KMS-11 (cell line): ENCODE results near the gene SATB2.

ENCODE experiments used
- H2AFZ ChIP-seq: fragments of 200-600 bp; sonication (generic); 2 replicates; pipeline ENCODE4 v1.6.1; 2016; ENCODE audit warnings: antibody characterized with exemption, mixed run types, low read depth
- H3K27ac ChIP-seq: fragments of 200-600 bp; sonication (generic); 2 replicates; pipeline ENCODE4 v1.6.1; 2016; ENCODE audit warnings: mild to moderate bottlenecking, mixed run types
- H3K27me3 ChIP-seq: fragments of 200-600 bp; sonication (generic); 2 replicates; pipeline ENCODE4 v1.6.1; 2017; ENCODE audit warnings: mild to moderate bottlenecking, low read depth, mixed run types, moderate library complexity; ENCODE audit not compliant: insufficient read depth
- H3K36me3 ChIP-seq: fragments of 200-600 bp; sonication (generic); 2 replicates; pipeline ENCODE4 v1.6.1; 2017; ENCODE audit warnings: mild to moderate bottlenecking, mixed run types; ENCODE audit not compliant: insufficient read depth
- H3K4me1 ChIP-seq: fragments of 200-600 bp; sonication (generic); 2 replicates; pipeline ENCODE4 v1.6.1; 2016; ENCODE audit warnings: mild to moderate bottlenecking, low read depth, mixed run types; ENCODE audit not compliant: poor library complexity, severe bottlenecking
- H3K4me2 ChIP-seq: fragments of 200-600 bp; sonication (generic); 2 replicates; pipeline ENCODE4 v1.7.0; 2016; ENCODE audit warnings: mild to moderate bottlenecking, mixed run types
- H3K4me3 ChIP-seq: fragments of 200-600 bp; sonication (generic); IDR thresholded peaks from 2 replicates; pipeline ENCODE4 v1.6.1; 2017; ENCODE audit warnings: low read depth, low read length, mixed read lengths; ENCODE audit not compliant: insufficient read depth
- H3K79me2 ChIP-seq: fragments of 200-600 bp; sonication (generic); 2 replicates; pipeline ENCODE4 v1.6.1; 2016; ENCODE audit warnings: low read depth, mixed run types; ENCODE audit not compliant: insufficient read depth
- H3K9ac ChIP-seq: fragments of 200-600 bp; sonication (generic); 2 replicates; pipeline ENCODE4 v1.6.1; 2016; ENCODE audit warnings: mild to moderate bottlenecking, mixed run types
- H4K20me1 ChIP-seq: fragments of 200-600 bp; sonication (generic); 2 replicates; pipeline ENCODE4 v1.6.1; 2016; ENCODE audit warnings: mild to moderate bottlenecking, mixed run types; ENCODE audit not compliant: insufficient read depth
- CTCF ChIP-seq: fragments of 200-600 bp; sonication (generic); conservative IDR thresholded peaks from 2 replicates; pipeline ENCODE4 v1.6.1; 2017; ENCODE audit warnings: low read depth, mild to moderate bottlenecking, antibody characterized with exemption, low read length, moderate library complexity, mixed read lengths

The SATB2 gene

GRCh38 chr2:199303728-199304177 is 154.0 kb downstream of the SATB2 start:
- no peaks in the 10 kb centered on the region for H3K79me2 ChIP-seq
- no peak overlapping the region for H3K9ac ChIP-seq
- H3K36me3 ChIP-seq: no peaks in the 10 kb centered on the region
- no peak overlapping the region for H2AFZ ChIP-seq
- H3K27me3 ChIP-seq: no peaks in the 10 kb centered on the region
- H3K4me2 ChIP-seq: no peak overlapping the region
- H4K20me1 ChIP-seq: no peaks in the 10 kb centered on the region
- H3K27ac ChIP-seq: no peak overlapping the region
- H3K4me1 ChIP-seq: no peaks in the 10 kb centered on the region
- TF ChIP-seq CTCF: no peak
- no peak overlapping the region for H3K4me3 ChIP-seq

GRCh38 chr2:199302851-199303250 is 154.9 kb downstream of the SATB2 start:
- Histone ChIP-seq H4K20me1 (no peaks in the 10 kb centered on the region), H3K4me2 (no peak overlapping the region), H3K36me3 (no peaks in the 10 kb centered on the region), H3K9ac (no peak overlapping the region), H3K4me1 (no peaks in the 10 kb centered on the region), H3K4me3 (no peak overlapping the region), H3K27me3 (no peaks in the 10 kb centered on the region), H3K79me2 (no peaks in the 10 kb centered on the region), H3K27ac (no peak overlapping the region), H2AFZ (no peak overlapping the region)
- no peak for TF ChIP-seq CTCF

- Histone ChIP-seq H3K27me3 (no peaks in the 10 kb centered on the region), H2AFZ (no peak overlapping the region), H4K20me1 (no peaks in the 10 kb centered on the region), H3K9ac (no peak overlapping the region), H3K4me2 (no peak overlapping the region), H3K4me3 (no peak overlapping the region), H3K36me3 (no peaks in the 10 kb centered on the region), H3K27ac (no peak overlapping the region), H3K79me2 (no peaks in the 10 kb centered on the region), H3K4me1 (no peaks in the 10 kb centered on the region)
- no peak for TF ChIP-seq CTCF
Measured at GRCh38 chr2:199288424-199288823, 169.3 kb downstream of the SATB2 start.

- Histone ChIP-seq H3K4me3 (no peak overlapping the region), H3K36me3 (no peaks in the 10 kb centered on the region), H3K9ac (no peak overlapping the region), H4K20me1 (no peaks in the 10 kb centered on the region), H3K4me2 (no peak overlapping the region), H3K27me3 (no peaks in the 10 kb centered on the region), H2AFZ (no peak overlapping the region), H3K79me2 (no peaks in the 10 kb centered on the region), H3K4me1 (peaks cover 9% of the 10 kb centered on the region), H3K27ac (no peak overlapping the region)
- no peak for TF ChIP-seq CTCF
Measured at GRCh38 chr2:199282309-199282708, 175.4 kb downstream of the SATB2 start.
